ENCODE data around the gene MBD4. TPM values are rescaled to one million over a fixed set of nuclear protein-coding genes. Genes with fewer than 3 reads are reported as not detected.

The MBD4 gene
- total and polyA plus RNA-seq, 10 of the 15 experiments (the other 5 are each of a cell fraction or from before 2014, with no cell fraction given) = 17.7 to 59.0 (median 49.0) TPM

GRCh38 chr3:129422897-129423296, 16.9 kb downstream of the MBD4 start:
- in situ Hi-C loops (cut with MboI) (no loop called here), intact Hi-C loops (cut with micrococcal nuclease; ENCODE audit: unreplicated experiment) (no loop called here)
- TF ChIP-seq RFX5 (IDR thresholded peaks at IDR 0.05; ENCODE audit: low read depth, low read length) (no peak), CHD1 (IDR thresholded peaks at IDR 0.05; ENCODE audit: low read depth, low read length) (no peak), RAD51 (IDR thresholded peaks at IDR 0.05) (no peak), GATAD2B (conservative IDR thresholded peaks at IDR 0.05; ENCODE audit: low read depth) (no peak), CUX1 (IDR thresholded peaks at IDR 0.05; ENCODE audit: insufficient replicate concordance, low read depth, low read length) (no peak), ZNF274 (IDR thresholded peaks at IDR 0.05; ENCODE audit: insufficient read depth, insufficient read length) (no peak), PAX8 (IDR thresholded peaks at IDR 0.05) (no peak), FOXK2 (IDR thresholded peaks at IDR 0.05) (no peak), TAF1 (IDR thresholded peaks at IDR 0.05; ENCODE audit: borderline replicate concordance, low read depth, low read length) (no peak), NFXL1 (IDR thresholded peaks at IDR 0.05; ENCODE audit: borderline replicate concordance) (no peak)
- TF ChIP-seq, protein P1, sequence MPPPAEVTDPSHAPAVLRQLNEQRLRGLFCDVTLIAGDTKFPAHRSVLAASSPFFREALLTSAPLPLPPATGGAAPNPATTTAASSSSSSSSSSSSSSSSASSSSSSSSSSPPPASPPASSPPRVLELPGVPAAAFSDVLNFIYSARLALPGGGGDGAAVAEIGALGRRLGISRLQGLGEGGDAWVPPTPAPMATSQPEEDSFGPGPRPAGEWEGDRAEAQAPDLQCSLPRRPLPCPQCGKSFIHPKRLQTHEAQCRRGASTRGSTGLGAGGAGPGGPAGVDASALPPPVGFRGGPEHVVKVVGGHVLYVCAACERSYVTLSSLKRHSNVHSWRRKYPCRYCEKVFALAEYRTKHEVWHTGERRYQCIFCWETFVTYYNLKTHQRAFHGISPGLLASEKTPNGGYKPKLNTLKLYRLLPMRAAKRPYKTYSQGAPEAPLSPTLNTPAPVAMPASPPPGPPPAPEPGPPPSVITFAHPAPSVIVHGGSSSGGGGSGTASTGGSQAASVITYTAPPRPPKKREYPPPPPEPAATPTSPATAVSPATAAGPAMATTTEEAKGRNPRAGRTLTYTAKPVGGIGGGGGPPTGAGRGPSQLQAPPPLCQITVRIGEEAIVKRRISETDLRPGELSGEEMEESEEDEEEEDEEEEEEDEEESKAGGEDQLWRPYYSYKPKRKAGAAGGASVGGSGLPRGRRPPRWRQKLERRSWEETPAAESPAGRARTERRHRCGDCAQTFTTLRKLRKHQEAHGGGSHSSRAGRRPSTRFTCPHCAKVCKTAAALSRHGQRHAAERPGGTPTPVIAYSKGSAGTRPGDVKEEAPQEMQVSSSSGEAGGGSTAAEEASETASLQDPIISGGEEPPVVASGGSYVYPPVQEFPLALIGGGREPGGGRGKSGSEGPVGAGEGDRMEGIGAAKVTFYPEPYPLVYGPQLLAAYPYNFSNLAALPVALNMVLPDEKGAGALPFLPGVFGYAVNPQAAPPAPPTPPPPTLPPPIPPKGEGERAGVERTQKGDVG (CRISPR knock-in tag; IDR thresholded peaks at IDR 0.05) = no peak
- TF ChIP-seq, protein P2, sequence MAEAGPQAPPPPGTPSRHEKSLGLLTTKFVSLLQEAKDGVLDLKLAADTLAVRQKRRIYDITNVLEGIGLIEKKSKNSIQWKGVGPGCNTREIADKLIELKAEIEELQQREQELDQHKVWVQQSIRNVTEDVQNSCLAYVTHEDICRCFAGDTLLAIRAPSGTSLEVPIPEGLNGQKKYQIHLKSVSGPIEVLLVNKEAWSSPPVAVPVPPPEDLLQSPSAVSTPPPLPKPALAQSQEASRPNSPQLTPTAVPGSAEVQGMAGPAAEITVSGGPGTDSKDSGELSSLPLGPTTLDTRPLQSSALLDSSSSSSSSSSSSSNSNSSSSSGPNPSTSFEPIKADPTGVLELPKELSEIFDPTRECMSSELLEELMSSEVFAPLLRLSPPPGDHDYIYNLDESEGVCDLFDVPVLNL (IDR thresholded peaks at IDR 0.05; ENCODE audit: low read depth, low read length) = no peak
- TF ChIP-seq, protein P3, sequence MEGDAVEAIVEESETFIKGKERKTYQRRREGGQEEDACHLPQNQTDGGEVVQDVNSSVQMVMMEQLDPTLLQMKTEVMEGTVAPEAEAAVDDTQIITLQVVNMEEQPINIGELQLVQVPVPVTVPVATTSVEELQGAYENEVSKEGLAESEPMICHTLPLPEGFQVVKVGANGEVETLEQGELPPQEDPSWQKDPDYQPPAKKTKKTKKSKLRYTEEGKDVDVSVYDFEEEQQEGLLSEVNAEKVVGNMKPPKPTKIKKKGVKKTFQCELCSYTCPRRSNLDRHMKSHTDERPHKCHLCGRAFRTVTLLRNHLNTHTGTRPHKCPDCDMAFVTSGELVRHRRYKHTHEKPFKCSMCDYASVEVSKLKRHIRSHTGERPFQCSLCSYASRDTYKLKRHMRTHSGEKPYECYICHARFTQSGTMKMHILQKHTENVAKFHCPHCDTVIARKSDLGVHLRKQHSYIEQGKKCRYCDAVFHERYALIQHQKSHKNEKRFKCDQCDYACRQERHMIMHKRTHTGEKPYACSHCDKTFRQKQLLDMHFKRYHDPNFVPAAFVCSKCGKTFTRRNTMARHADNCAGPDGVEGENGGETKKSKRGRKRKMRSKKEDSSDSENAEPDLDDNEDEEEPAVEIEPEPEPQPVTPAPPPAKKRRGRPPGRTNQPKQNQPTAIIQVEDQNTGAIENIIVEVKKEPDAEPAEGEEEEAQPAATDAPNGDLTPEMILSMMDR (IDR thresholded peaks at IDR 0.05 in 2 of 3, conservative IDR thresholded peaks at IDR 0.05 in 1 of 3; ENCODE audit: control insufficient read depth in 2 of 3, extremely low read depth in 1 of 3, insufficient read depth in 1 of 3, low read depth in 3 of 3, low read length in 3 of 3) = no peak
- no peaks in the 10 kb centered on the region for H3K79me2 ChIP-seq (ENCODE audit: control insufficient read depth, insufficient read depth, low read length)
- DNase-seq (ENCODE audit: low read depth, low spot score) (no peak), ATAC-seq (no peak), FAIRE-seq (no peak)
- ChIA-PET SMC1A (ENCODE audit: uncharacterized antibody, unreplicated experiment) (interaction anchor here (0.8 to 2.2 kb wide), 9 partner anchors 9 to 410 kb away, joined by 3 to 19 read pairs (median 6); no protein-coding TSS in a partner anchor), RAD21 (ENCODE audit: unreplicated experiment) (interaction anchor here (0.9 to 2.2 kb wide), 6 partner anchors 9 to 39 kb away, joined by 3 to 15 read pairs (median 3); no protein-coding TSS in a partner anchor), CTCF (interaction anchor here (0.7 to 1.9 kb wide), 8 partner anchors 9 to 39 kb away, joined by 3 to 29 read pairs (median 6); partner anchors contain the start of gene IFT122), POLR2A (interaction anchor here (0.6 to 2.1 kb wide), 6 partner anchors 8 to 17 kb away, joined by 3 to 14 read pairs (median 4); no protein-coding TSS in a partner anchor)
- no peak overlapping the region for H2AFZ ChIP-seq (ENCODE audit: control insufficient read depth, low read depth, low read length)
- H3K9me3 ChIP-seq (replicated peaks; ENCODE audit: control insufficient read depth, insufficient read depth, low read length) = peaks cover 2% of the 10 kb centered on the region; the same call in 2 of the 3 replicates
- H3K4me2 ChIP-seq (ENCODE audit: control insufficient read depth, insufficient read depth) = no peak overlapping the region
- BruUV-seq (replicated peaks) = no TSS peak
- H3K4me3 ChIP-seq = no peak overlapping the region
- H3K4me1 ChIP-seq (ENCODE audit: control insufficient read depth, insufficient read depth, low read length) = peaks cover 19% of the 10 kb centered on the region
- H3K27ac ChIP-seq (ENCODE audit: control insufficient read depth, insufficient read depth) = no peak overlapping the region
- 100% methylated on average over 1 of the region's 1 CpG for WGBS (ENCODE audit: insufficient coverage, insufficient replicate concordance, low lambda C conversion rate, missing lambda C conversion rate)
- no peaks in the 10 kb centered on the region for H3K27me3 ChIP-seq (replicated peaks in 1 of 2; ENCODE audit: control insufficient read depth in 2 of 2, insufficient read depth in 2 of 2, low read length in 1 of 2)
- no peaks in the 10 kb centered on the region for H4K20me1 ChIP-seq (ENCODE audit: control insufficient read depth, insufficient read depth)
- H3K36me3 ChIP-seq (ENCODE audit: control insufficient read depth in 2 of 2, insufficient read depth in 2 of 2, low read length in 1 of 2) = no peaks in the 10 kb centered on the region
- H3K9ac ChIP-seq (ENCODE audit: control insufficient read depth, insufficient read depth, low read length) = no peak overlapping the region

Measured in GM12878 (cell line).